Urinary bladder (tissue), 4 donors: ENCODE results near the gene LRP1. TPM values are rescaled to one million over a fixed set of nuclear protein-coding genes. Genes with fewer than 3 reads are reported as not detected.

Source experiments
- DNase-seq: peaks from one replicate; pipeline ENCODE4 v3.0.0-alpha.2; 2015; ENCODE audit errors: extremely low spot score
- H3K27ac ChIP-seq: one replicate; pipeline ENCODE4 v1.5.1; 2013; ENCODE audit warnings: low read depth, mild to moderate bottlenecking, moderate library complexity
- H3K36me3 ChIP-seq: one replicate; pipeline ENCODE4 v1.6.1; 2013; ENCODE audit warnings: mild to moderate bottlenecking, moderate library complexity; ENCODE audit not compliant: insufficient read depth
- H3K4me1 ChIP-seq: one replicate; pipeline ENCODE4 v1.6.1; 2013; ENCODE audit warnings: mild to moderate bottlenecking, moderate library complexity; ENCODE audit not compliant: insufficient read depth
- H3K4me3 ChIP-seq: one replicate; pipeline ENCODE4 v1.5.1; 2013; ENCODE audit warnings: low read depth, low read length
- WGBS: extraction: QIAGEN DNeasy Blood & Tissue Kit; methylation state at CpG from one replicate; pipeline ENCODE4 v1.1.7; 2013; 5-methylcytosine and 5-hydroxymethylcytosine counted together
- polyA plus RNA-seq: library from polyadenylated mRNA; stranded (reverse); fragments of 200-250 nt; gene quantifications from one replicate; pipeline ENCODE4 v1.2.3, GENCODE V29; 2013
- total RNA-seq: library from RNA; depleted of rRNA; stranded (reverse); fragments of >200 nt; gene quantifications from one replicate; pipeline ENCODE4 v1.2.3, GENCODE V29; 2014
- donor health status: healthy with polysubstance abuse.
- donor health status: healthy.

The LRP1 gene
- total and polyA plus RNA-seq, 2 donors = 141 to 146 TPM

- DNase-seq = no peak
- peaks cover 10% of the 10 kb centered on the region for H3K36me3 ChIP-seq
- no peak overlapping the region for H3K27ac ChIP-seq
These were observed 38.7 kb downstream of the LRP1 start for GRCh38 chr12:57166971-57167371.

DNA sequence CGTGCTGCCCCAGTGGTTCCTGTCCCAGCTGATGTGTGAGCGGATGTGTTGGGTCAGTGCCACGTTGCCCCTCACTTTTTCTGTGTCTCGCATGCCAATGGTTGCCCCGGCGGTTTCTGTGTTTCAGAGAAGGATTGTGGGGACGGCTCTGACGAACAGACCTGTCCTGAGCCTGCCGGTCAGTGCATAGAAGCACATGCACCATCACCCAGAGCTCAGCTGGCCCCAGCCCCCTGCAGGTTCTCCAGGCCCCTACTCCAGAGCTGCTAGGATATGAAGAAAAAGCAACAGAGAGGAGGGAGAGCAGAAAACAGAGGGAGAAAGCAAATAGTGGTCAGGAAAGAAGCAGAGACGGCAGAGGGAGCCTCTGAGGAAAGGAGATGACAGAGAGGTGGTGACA, 39.8 kb downstream of the LRP1 start:
- no peak for DNase-seq
- H3K27ac ChIP-seq = no peak overlapping the region
- WGBS = 82% methylated on average over 10 of the region's 10 CpGs
- no peaks in the 10 kb centered on the region for H3K4me1 ChIP-seq
- peaks cover 7% of the 10 kb centered on the region for H3K36me3 ChIP-seq
- no peak overlapping the region for H3K4me3 ChIP-seq

More at GRCh38 chr12:57166971-57167371, 38.7 kb downstream of the LRP1 start:
- WGBS = 62% methylated on average over 10 of the region's 10 CpGs
- no peak overlapping the region for H3K4me3 ChIP-seq
- H3K4me1 ChIP-seq = no peaks in the 10 kb centered on the region

- no peak for DNase-seq
- Histone ChIP-seq H3K4me1 (no peaks in the 10 kb centered on the region), H3K4me3 (no peak overlapping the region), H3K27ac (no peak overlapping the region), H3K36me3 (peaks cover 7% of the 10 kb centered on the region)
- WGBS = 87% methylated on average over 23 of the region's 23 CpGs
These were observed 40.9 kb downstream of the LRP1 start for GRCh38 chr12:57169046-57169795.

DNA sequence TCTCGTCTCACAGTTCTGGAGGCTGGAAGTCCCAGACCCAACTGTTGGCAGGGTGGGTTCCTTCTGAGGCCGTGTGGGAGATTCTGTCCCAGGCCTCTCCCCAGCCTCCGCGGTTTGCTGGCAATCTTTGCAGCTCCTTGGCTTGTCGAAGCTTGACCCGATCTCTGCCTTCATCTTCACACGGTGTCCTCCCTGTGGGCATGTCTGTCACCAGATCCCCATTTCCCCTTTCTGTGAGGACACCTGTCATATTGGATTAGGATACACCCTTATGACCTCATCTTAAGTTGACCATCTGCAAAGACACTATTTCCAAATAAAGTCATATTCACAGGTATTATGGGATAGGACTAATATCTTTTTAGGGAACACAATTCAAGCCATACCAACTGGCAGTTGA, 41.7 kb downstream of the LRP1 start:
- no peak overlapping the region for H3K27ac ChIP-seq
- no peak for DNase-seq
- H3K36me3 ChIP-seq = peaks cover 7% of the 10 kb centered on the region
- no peak overlapping the region for H3K4me3 ChIP-seq
- WGBS = 60% methylated on average over 7 of the region's 7 CpGs
- H3K4me1 ChIP-seq = no peaks in the 10 kb centered on the region

DNA sequence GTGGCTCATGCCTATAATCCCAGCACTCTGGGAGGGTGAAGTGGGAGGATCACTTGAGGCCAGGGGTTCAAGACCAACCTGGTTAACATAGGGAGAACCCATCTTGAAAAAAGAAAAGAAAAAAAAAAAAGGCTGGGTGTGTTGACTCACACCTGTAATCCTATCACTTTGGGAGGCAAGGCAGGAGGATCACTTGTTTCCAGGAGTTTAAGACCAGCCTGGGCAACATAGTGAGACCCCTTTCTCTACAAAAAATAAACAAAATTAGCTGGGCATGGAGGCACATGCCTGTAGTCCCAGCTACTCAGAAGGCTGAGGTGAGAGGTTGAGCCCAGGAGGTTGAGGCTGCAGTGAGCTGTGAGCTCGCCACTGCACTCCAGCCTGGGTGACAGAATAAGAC, 42.1 kb downstream of the LRP1 start:
- Histone ChIP-seq H3K27ac (no peak overlapping the region), H3K36me3 (peaks cover 7% of the 10 kb centered on the region), H3K4me1 (no peaks in the 10 kb centered on the region)

DNA sequence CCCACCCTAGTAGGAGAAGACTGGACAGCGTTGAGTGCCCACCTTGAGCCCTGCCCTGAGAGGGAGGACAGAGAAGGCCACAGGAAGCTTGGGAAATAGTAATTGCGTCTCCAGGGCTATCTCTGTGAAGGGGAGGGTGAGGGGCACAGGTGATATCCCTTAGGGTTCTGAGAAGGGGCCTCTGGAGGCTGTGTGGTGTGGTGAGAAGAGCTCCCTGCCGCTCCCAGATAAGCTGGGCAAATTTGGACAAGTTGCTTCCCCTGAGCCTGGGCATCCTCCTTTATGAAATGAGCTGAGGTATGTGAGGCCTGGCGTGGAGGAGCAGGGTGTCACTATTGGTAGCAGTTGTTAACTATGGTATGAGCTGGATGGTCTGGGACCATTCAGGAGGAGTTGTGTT, 42.6 kb downstream of the LRP1 start:
- Histone ChIP-seq H3K4me3 (no peak overlapping the region), H3K36me3 (peaks cover 7% of the 10 kb centered on the region), H3K4me1 (no peaks in the 10 kb centered on the region), H3K27ac (no peak overlapping the region)
- no peak for DNase-seq
- 83% methylated on average over 4 of the region's 4 CpGs for WGBS

More for the DNA sequence above, 42.1 kb downstream of the LRP1 start:
- no peak for DNase-seq
- WGBS = 97% methylated on average over 1 of the region's 1 CpG
- no peak overlapping the region for H3K4me3 ChIP-seq

GRCh38 chr12:57171668-57172067, 43.4 kb downstream of the LRP1 start:
- H3K4me1 ChIP-seq = no peaks in the 10 kb centered on the region
- DNase-seq = no peak
- H3K27ac ChIP-seq = no peak overlapping the region
- no peak overlapping the region for H3K4me3 ChIP-seq
- 32% methylated on average over 4 of the region's 4 CpGs for WGBS
- H3K36me3 ChIP-seq = peaks cover 4% of the 10 kb centered on the region

DNA sequence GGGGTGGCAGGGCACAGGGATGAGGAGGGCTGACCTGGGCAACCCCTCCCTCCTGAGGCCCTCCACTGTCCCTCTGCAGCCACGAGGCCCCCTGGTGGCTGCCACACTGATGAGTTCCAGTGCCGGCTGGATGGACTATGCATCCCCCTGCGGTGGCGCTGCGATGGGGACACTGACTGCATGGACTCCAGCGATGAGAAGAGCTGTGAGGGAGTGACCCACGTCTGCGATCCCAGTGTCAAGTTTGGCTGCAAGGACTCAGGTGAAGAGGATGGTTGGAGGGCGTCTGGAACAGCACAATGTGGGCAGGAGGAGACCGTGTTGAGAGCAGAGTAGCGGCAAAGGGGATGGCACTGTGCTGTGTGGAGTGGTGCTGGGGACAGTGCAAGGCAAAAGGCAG, 44.8 kb downstream of the LRP1 start:
- Histone ChIP-seq H3K4me3 (no peak overlapping the region), H3K36me3 (peaks cover 2% of the 10 kb centered on the region), H3K4me1 (no peaks in the 10 kb centered on the region), H3K27ac (no peak overlapping the region)
- WGBS = 67% methylated on average over 11 of the region's 11 CpGs
- no peak for DNase-seq

DNA sequence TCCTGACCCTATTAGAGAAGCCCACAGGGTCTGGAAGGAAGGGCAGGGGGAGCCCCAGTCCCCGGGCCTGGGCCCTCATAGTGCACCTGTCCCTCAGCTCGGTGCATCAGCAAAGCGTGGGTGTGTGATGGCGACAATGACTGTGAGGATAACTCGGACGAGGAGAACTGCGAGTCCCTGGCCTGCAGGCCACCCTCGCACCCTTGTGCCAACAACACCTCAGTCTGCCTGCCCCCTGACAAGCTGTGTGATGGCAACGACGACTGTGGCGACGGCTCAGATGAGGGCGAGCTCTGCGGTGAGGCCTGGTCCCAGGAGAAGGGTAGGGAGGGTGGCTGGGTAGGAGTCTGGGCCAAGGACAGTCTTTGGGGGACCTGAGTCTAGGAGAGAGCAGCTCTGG, 45.4 kb downstream of the LRP1 start:
- DNase-seq = no peak
- no peak overlapping the region for H3K4me3 ChIP-seq
- no peaks in the 10 kb centered on the region for H3K4me1 ChIP-seq
- peaks cover 2% of the 10 kb centered on the region for H3K36me3 ChIP-seq
- WGBS = 85% methylated on average over 14 of the region's 14 CpGs
- H3K27ac ChIP-seq = no peak overlapping the region

DNA sequence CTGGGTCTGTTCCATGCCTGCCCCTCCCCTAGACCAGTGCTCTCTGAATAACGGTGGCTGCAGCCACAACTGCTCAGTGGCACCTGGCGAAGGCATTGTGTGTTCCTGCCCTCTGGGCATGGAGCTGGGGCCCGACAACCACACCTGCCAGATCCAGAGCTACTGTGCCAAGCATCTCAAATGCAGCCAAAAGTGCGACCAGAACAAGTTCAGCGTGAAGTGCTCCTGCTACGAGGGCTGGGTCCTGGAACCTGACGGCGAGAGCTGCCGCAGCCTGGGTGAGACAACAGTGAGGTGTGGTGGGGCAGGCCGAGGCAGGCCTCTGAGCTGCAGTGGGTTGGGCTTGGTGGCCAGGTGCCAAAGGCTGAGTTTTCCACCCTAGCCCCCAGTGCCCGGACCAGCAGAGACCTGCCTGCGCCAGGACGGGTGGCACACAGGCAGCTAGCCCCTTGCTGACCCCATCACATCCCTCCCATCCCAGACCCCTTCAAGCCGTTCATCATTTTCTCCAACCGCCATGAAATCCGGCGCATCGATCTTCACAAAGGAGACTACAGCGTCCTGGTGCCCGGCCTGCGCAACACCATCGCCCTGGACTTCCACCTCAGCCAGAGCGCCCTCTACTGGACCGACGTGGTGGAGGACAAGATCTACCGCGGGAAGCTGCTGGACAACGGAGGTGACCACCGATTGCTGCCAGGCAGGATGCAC, 47.3 kb downstream of the LRP1 start:
- WGBS = 49% methylated on average over 29 of the region's 29 CpGs
- H3K27ac ChIP-seq = peak overlapping the region; percentile 49
- H3K4me3 ChIP-seq = no peak overlapping the region
- H3K36me3 ChIP-seq = peaks cover 4% of the 10 kb centered on the region
- DNase-seq = peak; percentile 45
- H3K4me1 ChIP-seq = no peaks in the 10 kb centered on the region

DNA sequence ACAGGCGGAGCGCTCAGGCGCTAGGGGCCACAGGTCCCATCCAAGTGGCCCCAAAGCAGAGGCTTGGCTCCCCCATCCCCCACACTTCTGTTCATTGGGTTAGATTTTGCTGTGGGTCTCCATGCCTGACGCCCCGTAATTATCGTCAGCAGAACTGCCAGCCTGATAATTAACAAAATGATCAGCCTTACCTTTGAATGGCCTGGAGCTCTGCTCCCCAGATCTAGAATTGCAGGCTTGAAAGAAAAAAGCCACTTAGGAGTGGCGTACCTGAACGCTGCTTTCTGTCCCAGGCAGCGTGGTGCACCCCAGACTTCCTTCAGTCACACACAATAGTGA, 47.8 kb downstream of the LRP1 start:
- H3K4me3 ChIP-seq = no peak overlapping the region
- no peak for DNase-seq
- 89% methylated on average over 9 of the region's 9 CpGs for WGBS
- peak overlapping the region; percentile 49 for H3K27ac ChIP-seq
- no peaks in the 10 kb centered on the region for H3K4me1 ChIP-seq
- peaks cover 4% of the 10 kb centered on the region for H3K36me3 ChIP-seq

DNA sequence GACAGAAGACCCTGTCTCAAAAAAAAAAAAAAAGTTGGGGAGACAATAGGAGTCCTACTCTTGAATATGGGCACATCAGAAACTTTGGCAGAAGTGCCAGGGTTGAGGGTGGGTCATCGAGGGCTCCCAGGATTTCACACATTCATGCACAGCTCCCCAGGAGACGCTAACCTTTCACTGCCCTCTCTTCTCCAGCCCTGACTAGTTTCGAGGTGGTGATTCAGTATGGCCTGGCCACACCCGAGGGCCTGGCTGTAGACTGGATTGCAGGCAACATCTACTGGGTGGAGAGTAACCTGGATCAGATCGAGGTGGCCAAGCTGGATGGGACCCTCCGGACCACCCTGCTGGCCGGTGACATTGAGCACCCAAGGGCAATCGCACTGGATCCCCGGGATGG, 48.6 kb downstream of the LRP1 start:
- Histone ChIP-seq H3K4me1 (no peaks in the 10 kb centered on the region), H3K27ac (no peak overlapping the region), H3K36me3 (peaks cover 4% of the 10 kb centered on the region), H3K4me3 (no peak overlapping the region)
- no peak for DNase-seq
- WGBS = 77% methylated on average over 9 of the region's 9 CpGs

GRCh38 chr12:57177354-57177753, 49.1 kb downstream of the LRP1 start:
- Histone ChIP-seq H3K4me3 (no peak overlapping the region), H3K27ac (no peak overlapping the region), H3K36me3 (peaks cover 4% of the 10 kb centered on the region), H3K4me1 (no peaks in the 10 kb centered on the region)
- DNase-seq = no peak
- WGBS = 94% methylated on average over 16 of the region's 16 CpGs

DNA sequence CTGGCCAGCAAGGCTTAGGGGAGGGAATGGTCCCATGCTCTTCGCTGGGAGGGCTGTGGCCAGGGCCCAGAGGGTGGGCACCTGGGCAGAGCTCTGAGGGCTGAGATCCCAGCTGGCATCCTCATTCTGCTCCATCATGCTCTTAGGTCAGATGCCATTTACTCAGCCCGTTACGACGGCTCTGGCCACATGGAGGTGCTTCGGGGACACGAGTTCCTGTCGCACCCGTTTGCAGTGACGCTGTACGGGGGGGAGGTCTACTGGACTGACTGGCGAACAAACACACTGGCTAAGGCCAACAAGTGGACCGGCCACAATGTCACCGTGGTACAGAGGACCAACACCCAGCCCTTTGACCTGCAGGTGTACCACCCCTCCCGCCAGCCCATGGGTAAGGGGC, 49.9 kb downstream of the LRP1 start:
- Histone ChIP-seq H3K4me1 (no peaks in the 10 kb centered on the region), H3K27ac (no peak overlapping the region), H3K36me3 (peaks cover 4% of the 10 kb centered on the region), H3K4me3 (no peak overlapping the region)
- no peak for DNase-seq
- 87% methylated on average over 14 of the region's 14 CpGs for WGBS
